Stimulated activated CD4-positive, alpha-beta T cell treated with anti-CD3 and anti-CD28 coated beads, Interleukin-15, amount 100 ng/mL, for 48 hours (primary cell): ENCODE results near the gene MAJIN.

Experiments
- DNase-seq, 2 donors: peaks; one replicate each; pipeline ENCODE4 v3.0.0-alpha.2; 2020; ENCODE audit warnings: low read depth in 2 of 2

Gene MAJIN

GRCh38 chr11:64892411-64892831 lies 79.5 kb downstream of the MAJIN start:
- no peak for DNase-seq

- DNase-seq: no peak
These were observed 80.0 kb downstream of the MAJIN start for GRCh38 chr11:64891880-64892279.

GRCh38 chr11:64891215-64891848 lies 80.6 kb downstream of the MAJIN start:
- DNase-seq: no peak

GRCh38 chr11:64890522-64890939 lies 81.4 kb downstream of the MAJIN start:
- no peak for DNase-seq

GRCh38 chr11:64888729-64889511 lies 83.0 kb downstream of the MAJIN start:
- DNase-seq: no peak

GRCh38 chr11:64888406-64888728 lies 83.5 kb downstream of the MAJIN start:
- DNase-seq: no peak
